H1 (cell line): Measurements from ENCODE around the gene GNAL. TPM values are rescaled to one million over a fixed set of nuclear protein-coding genes. Genes with fewer than 3 reads are reported as not detected.

Source experiments
- ASH2L ChIP-seq: fragments of 200-600, 300-600 bp; sonication (generic); IDR thresholded peaks from one replicate; pipeline ENCODE4 v1.7.1; 2017; ENCODE audit warnings: low read length
- CBX5 ChIP-seq: fragments of 300-800, 300-1000 bp; sonication (generic); IDR thresholded peaks from 2 replicates; pipeline ENCODE4 v1.7.1; 2016; ENCODE audit warnings: antibody characterized with exemption, low read length, low read depth
- CEBPB ChIP-seq: IDR thresholded peaks from 2 replicates; pipeline ENCODE4 v1.6.1; 2012; ENCODE audit warnings: low read depth, low read length
- CHD2 ChIP-seq: IDR thresholded peaks from 2 replicates; pipeline ENCODE4 v1.6.1; 2012; ENCODE audit warnings: low read length, improper control_type of control experiment
- CTBP2 ChIP-seq: IDR thresholded peaks from 2 replicates; pipeline ENCODE4 v1.7.0; 2011; ENCODE audit warnings: borderline replicate concordance, mild to moderate bottlenecking, moderate library complexity, mixed read lengths, low read length; ENCODE audit not compliant: insufficient read depth, insufficient read length
- GTF2F1 ChIP-seq: IDR thresholded peaks from 2 replicates; pipeline ENCODE4 v1.6.1; 2012; ENCODE audit warnings: low read depth, low read length, improper control_type of control experiment, borderline replicate concordance
- HDAC6 ChIP-seq: IDR thresholded peaks from one replicate; pipeline ENCODE4 v1.7.1; 2012; ENCODE audit warnings: low read depth, mild to moderate bottlenecking, inconsistent platforms, low read length, moderate library complexity
- KDM5A ChIP-seq: fragments of 200-600 bp; IDR thresholded peaks from 2 replicates; pipeline ENCODE4 v1.7.1; 2012; ENCODE audit warnings: mild to moderate bottlenecking, low read length, inconsistent platforms, mixed read lengths
- NRF1 ChIP-seq: IDR thresholded peaks from 2 replicates; pipeline ENCODE4 v1.6.1; 2011; ENCODE audit warnings: mild to moderate bottlenecking, low read depth, low read length, improper control_type of control experiment
- TAF7 ChIP-seq: optimal IDR thresholded peaks from 2 replicates; pipeline ENCODE3; 2011; ENCODE audit warnings: low read depth, mild to moderate bottlenecking, inconsistent platforms, low read length, moderate library complexity, borderline replicate concordance
- polyA plus RNA-seq, 7 experiments: library from polyadenylated mRNA; depleted of rRNA in 3 of 7; stranded (reverse) in 5 of 7; unstranded in 2 of 7; fragments of >200 nt in 5 of 7; fragments of 200-250 nt in 2 of 7; gene quantifications; 1 replicate in 5 of 7; 2 replicates in 1 of 7; 4 replicates in 1 of 7; pipeline versions ENCODE4 v1.2.1 to v1.2.3, GENCODE V29; 2011 to 2013; ENCODE audit warnings: missing spikeins in 2 of 7, mixed read lengths in 2 of 7
- total RNA-seq: library from RNA; stranded (reverse); fragmentation: NEBNext Ultra II Directional; extraction: Animal tissue kit (Norgen Biotek cat#: 25700); gene quantifications from 2 replicates; pipeline ENCODE4 v1.2.1, GENCODE V29; 2021
- TF ChIP-seq, protein P1 (sequence below): fragments of 300-600 bp; sonication (generic); IDR thresholded peaks from 2 replicates; pipeline ENCODE4 v1.7.1; 2012; ENCODE audit warnings: low read length, moderate library complexity, mild to moderate bottlenecking, inconsistent platforms; ENCODE audit not compliant: insufficient replicate concordance

GNAL gene
- total and polyA plus RNA-seq, 2 of the 8 experiments (the other 6 are each of a cell fraction or from before 2014, with no cell fraction given): 13.2 to 18.3 TPM

DNA sequence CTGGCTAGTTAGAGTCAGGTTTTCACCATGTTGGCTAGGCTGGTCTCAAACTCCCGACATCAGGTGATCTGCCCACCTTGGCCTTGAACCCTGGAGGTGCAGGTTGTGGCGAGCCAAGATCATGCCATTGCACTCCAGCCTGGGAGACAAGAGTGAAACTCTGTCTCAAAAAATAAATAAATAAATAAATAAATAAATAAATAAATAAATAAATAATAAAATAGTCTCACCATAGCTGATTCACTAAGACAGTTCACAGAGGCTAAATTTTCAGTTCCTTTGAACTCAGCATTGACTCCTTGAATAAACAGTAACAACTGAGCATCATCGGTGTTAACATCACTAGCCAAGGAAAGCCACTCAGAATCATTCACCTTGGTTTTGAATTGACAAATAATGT lies 32.7 kb downstream of the GNAL start (continued):
- TF ChIP-seq, protein P1, sequence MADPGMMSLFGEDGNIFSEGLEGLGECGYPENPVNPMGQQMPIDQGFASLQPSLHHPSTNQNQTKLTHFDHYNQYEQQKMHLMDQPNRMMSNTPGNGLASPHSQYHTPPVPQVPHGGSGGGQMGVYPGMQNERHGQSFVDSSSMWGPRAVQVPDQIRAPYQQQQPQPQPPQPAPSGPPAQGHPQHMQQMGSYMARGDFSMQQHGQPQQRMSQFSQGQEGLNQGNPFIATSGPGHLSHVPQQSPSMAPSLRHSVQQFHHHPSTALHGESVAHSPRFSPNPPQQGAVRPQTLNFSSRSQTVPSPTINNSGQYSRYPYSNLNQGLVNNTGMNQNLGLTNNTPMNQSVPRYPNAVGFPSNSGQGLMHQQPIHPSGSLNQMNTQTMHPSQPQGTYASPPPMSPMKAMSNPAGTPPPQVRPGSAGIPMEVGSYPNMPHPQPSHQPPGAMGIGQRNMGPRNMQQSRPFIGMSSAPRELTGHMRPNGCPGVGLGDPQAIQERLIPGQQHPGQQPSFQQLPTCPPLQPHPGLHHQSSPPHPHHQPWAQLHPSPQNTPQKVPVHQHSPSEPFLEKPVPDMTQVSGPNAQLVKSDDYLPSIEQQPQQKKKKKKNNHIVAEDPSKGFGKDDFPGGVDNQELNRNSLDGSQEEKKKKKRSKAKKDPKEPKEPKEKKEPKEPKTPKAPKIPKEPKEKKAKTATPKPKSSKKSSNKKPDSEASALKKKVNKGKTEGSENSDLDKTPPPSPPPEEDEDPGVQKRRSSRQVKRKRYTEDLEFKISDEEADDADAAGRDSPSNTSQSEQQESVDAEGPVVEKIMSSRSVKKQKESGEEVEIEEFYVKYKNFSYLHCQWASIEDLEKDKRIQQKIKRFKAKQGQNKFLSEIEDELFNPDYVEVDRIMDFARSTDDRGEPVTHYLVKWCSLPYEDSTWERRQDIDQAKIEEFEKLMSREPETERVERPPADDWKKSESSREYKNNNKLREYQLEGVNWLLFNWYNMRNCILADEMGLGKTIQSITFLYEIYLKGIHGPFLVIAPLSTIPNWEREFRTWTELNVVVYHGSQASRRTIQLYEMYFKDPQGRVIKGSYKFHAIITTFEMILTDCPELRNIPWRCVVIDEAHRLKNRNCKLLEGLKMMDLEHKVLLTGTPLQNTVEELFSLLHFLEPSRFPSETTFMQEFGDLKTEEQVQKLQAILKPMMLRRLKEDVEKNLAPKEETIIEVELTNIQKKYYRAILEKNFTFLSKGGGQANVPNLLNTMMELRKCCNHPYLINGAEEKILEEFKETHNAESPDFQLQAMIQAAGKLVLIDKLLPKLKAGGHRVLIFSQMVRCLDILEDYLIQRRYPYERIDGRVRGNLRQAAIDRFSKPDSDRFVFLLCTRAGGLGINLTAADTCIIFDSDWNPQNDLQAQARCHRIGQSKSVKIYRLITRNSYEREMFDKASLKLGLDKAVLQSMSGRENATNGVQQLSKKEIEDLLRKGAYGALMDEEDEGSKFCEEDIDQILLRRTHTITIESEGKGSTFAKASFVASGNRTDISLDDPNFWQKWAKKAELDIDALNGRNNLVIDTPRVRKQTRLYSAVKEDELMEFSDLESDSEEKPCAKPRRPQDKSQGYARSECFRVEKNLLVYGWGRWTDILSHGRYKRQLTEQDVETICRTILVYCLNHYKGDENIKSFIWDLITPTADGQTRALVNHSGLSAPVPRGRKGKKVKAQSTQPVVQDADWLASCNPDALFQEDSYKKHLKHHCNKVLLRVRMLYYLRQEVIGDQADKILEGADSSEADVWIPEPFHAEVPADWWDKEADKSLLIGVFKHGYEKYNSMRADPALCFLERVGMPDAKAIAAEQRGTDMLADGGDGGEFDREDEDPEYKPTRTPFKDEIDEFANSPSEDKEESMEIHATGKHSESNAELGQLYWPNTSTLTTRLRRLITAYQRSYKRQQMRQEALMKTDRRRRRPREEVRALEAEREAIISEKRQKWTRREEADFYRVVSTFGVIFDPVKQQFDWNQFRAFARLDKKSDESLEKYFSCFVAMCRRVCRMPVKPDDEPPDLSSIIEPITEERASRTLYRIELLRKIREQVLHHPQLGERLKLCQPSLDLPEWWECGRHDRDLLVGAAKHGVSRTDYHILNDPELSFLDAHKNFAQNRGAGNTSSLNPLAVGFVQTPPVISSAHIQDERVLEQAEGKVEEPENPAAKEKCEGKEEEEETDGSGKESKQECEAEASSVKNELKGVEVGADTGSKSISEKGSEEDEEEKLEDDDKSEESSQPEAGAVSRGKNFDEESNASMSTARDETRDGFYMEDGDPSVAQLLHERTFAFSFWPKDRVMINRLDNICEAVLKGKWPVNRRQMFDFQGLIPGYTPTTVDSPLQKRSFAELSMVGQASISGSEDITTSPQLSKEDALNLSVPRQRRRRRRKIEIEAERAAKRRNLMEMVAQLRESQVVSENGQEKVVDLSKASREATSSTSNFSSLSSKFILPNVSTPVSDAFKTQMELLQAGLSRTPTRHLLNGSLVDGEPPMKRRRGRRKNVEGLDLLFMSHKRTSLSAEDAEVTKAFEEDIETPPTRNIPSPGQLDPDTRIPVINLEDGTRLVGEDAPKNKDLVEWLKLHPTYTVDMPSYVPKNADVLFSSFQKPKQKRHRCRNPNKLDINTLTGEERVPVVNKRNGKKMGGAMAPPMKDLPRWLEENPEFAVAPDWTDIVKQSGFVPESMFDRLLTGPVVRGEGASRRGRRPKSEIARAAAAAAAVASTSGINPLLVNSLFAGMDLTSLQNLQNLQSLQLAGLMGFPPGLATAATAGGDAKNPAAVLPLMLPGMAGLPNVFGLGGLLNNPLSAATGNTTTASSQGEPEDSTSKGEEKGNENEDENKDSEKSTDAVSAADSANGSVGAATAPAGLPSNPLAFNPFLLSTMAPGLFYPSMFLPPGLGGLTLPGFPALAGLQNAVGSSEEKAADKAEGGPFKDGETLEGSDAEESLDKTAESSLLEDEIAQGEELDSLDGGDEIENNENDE: no peak
- TF ChIP-seq CBX5 (no peak), KDM5A (no peak), NRF1 (no peak), TAF7 (no peak), CTBP2 (no peak), CEBPB (no peak), ASH2L (no peak), CHD2 (no peak), HDAC6 (no peak), GTF2F1 (no peak)
